HL-60 (cell line): ENCODE data around the gene FHIT.

Experiments
- DNase-seq, 2 experiments: peaks; one replicate each; pipeline ENCODE4 v3.0.0-alpha.2; 2010 to 2020; ENCODE audit warnings: low read depth in 1 of 2, low spot score in 1 of 2
- H3K27ac ChIP-seq: fragments of 250-450 bp; sonication (Bioruptor Pico); replicated peaks from 2 replicates; pipeline ENCODE4 v1.5.1; 2020; ENCODE audit warnings: mild to moderate bottlenecking, moderate library complexity
- H3K27me3 ChIP-seq: fragments of 250-450 bp; sonication (Bioruptor Pico); 2 replicates; pipeline ENCODE4 v1.5.1; 2021; ENCODE audit warnings: mild to moderate bottlenecking, moderate library complexity; ENCODE audit not compliant: insufficient read depth, poor library complexity, severe bottlenecking
- H3K4me3 ChIP-seq: replicated peaks from 2 replicates; pipeline ENCODE4 v1.5.1; 2011; ENCODE audit warnings: mild to moderate bottlenecking, control low read depth, low read length; ENCODE audit not compliant: insufficient read depth
- CTCF ChIP-seq: IDR thresholded peaks from one replicate; pipeline ENCODE4 v1.5.1; 2011; ENCODE audit warnings: low read length, control low read depth, inconsistent platforms; ENCODE audit not compliant: insufficient read depth
- GABPA ChIP-seq: IDR thresholded peaks from 2 replicates; pipeline ENCODE4 v1.6.1; 2012; ENCODE audit warnings: low read depth
- POLR2AphosphoS5 ChIP-seq: IDR thresholded peaks from 2 replicates; pipeline ENCODE4 v1.6.1; 2012; ENCODE audit warnings: low read depth
- REST ChIP-seq: IDR thresholded peaks from 2 replicates; pipeline ENCODE4 v1.6.1; 2012; ENCODE audit warnings: low read depth; ENCODE audit not compliant: insufficient replicate concordance
- SPI1 ChIP-seq: IDR thresholded peaks from 2 replicates; pipeline ENCODE4 v1.6.1; 2012; ENCODE audit warnings: low read depth, mild to moderate bottlenecking, borderline replicate concordance

Gene FHIT

DNA sequence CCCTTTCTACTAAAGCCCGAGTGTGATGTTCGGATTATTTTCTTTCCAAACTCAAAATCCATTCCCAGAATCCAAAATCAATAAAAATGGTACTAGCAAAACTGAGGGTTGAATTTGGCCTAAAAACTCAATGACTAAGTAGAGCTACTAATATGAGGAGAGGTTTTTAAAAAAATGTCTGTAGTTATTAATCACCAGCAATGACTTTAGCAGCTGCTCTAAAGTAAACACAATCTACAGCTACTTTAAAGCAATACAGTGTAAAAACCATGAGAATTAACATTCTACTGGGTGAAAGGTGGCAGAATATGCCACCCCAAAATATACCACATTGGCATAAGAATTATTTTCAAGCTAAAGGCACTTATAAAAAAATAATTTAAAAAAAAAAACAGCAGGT, 23.5 kb downstream of the FHIT start:
- TF ChIP-seq CTCF, result no peak
- TF ChIP-seq REST, result no peak
- no peak for TF ChIP-seq SPI1
- no peak for TF ChIP-seq GABPA
- no peak for TF ChIP-seq POLR2AphosphoS5
- H3K27ac ChIP-seq, result no peak overlapping the region
- H3K27me3 ChIP-seq, result no peaks in the 10 kb centered on the region
- H3K4me3 ChIP-seq, result no peak overlapping the region
- DNase-seq, result no peak

GRCh38 chr3:61226166-61226686, 25.0 kb downstream of the FHIT start:
- no peak for TF ChIP-seq CTCF
- TF ChIP-seq GABPA, result no peak
- TF ChIP-seq SPI1, result no peak
- TF ChIP-seq REST, result no peak
- no peak for TF ChIP-seq POLR2AphosphoS5
- DNase-seq, result no peak
- Histone ChIP-seq H3K4me3 (no peak overlapping the region), H3K27ac (no peak overlapping the region), H3K27me3 (no peaks in the 10 kb centered on the region)

- TF ChIP-seq SPI1, result no peak
- no peak for TF ChIP-seq REST
- DNase-seq, result no peak
- H3K27ac ChIP-seq, result no peak overlapping the region
- no peak overlapping the region for H3K4me3 ChIP-seq
- H3K27me3 ChIP-seq, result no peaks in the 10 kb centered on the region
Observed at GRCh38 chr3:61224823-61225222, 26.4 kb downstream of the FHIT start.

GRCh38 chr3:61223451-61223850, 27.8 kb downstream of the FHIT start:
- Histone ChIP-seq H3K27ac (no peak overlapping the region), H3K4me3 (no peak overlapping the region), H3K27me3 (no peaks in the 10 kb centered on the region)
- no peak for TF ChIP-seq POLR2AphosphoS5
- TF ChIP-seq CTCF, result no peak
- TF ChIP-seq REST, result no peak
- DNase-seq, result no peak
